HG03469 (cell line): ENCODE measurements around the gene CAPN2.

Source experiments
- ATAC-seq: cut with Tn5 transposase; IDR thresholded peaks from one replicate; pipeline ENCODE4 v1.9.1; 2021; ENCODE audit warnings: mild to moderate bottlenecking, moderate library complexity, moderate number of reproducible peaks; ENCODE audit not compliant: unreplicated experiment

CAPN2 gene

GRCh38 chr1:223758734-223759133 is 46.4 kb downstream of the CAPN2 start:
- ATAC-seq = no peak

GRCh38 chr1:223759273-223759672 is 46.9 kb downstream of the CAPN2 start:
- no peak for ATAC-seq

- ATAC-seq = no peak
Observed at GRCh38 chr1:223760833-223761232, 48.5 kb downstream of the CAPN2 start.

- ATAC-seq = no peak
Observed at GRCh38 chr1:223761411-223761810, 49.1 kb downstream of the CAPN2 start.

- ATAC-seq = no peak
Observed at GRCh38 chr1:223763251-223763650, 50.9 kb downstream of the CAPN2 start.

GRCh38 chr1:223763881-223764280 is 51.5 kb downstream of the CAPN2 start:
- no peak for ATAC-seq

GRCh38 chr1:223765036-223765718 is 52.8 kb downstream of the CAPN2 start:
- ATAC-seq = no peak

- ATAC-seq = no peak
Observed at GRCh38 chr1:223765719-223766340, 53.5 kb downstream of the CAPN2 start.

GRCh38 chr1:223770621-223771315 is 58.4 kb downstream of the CAPN2 start:
- no peak for ATAC-seq

GRCh38 chr1:223771469-223771813 is 59.1 kb downstream of the CAPN2 start:
- no peak for ATAC-seq

- ATAC-seq = no peak
Observed at GRCh38 chr1:223771814-223772770, 59.8 kb downstream of the CAPN2 start.

- no peak for ATAC-seq
Observed at GRCh38 chr1:223772771-223773160, 60.4 kb downstream of the CAPN2 start.

- ATAC-seq = no peak
Observed at GRCh38 chr1:223774134-223774814, 61.9 kb downstream of the CAPN2 start.

GRCh38 chr1:223775054-223775453 is 62.7 kb downstream of the CAPN2 start:
- ATAC-seq = no peak

- ATAC-seq = no peak
Observed at GRCh38 chr1:223775711-223776074, 63.4 kb downstream of the CAPN2 start.

GRCh38 chr1:223776075-223776814 is 63.9 kb downstream of the CAPN2 start:
- no peak for ATAC-seq

GRCh38 chr1:223776826-223777454 is 64.6 kb downstream of the CAPN2 start:
- ATAC-seq = no peak

- ATAC-seq = no peak
Observed at GRCh38 chr1:223780318-223780717, 68.0 kb downstream of the CAPN2 start.

- ATAC-seq = no peak
Observed at GRCh38 chr1:223780949-223781348, 68.6 kb downstream of the CAPN2 start.
